ENCODE results near the gene MPO.

Gene MPO

DNA sequence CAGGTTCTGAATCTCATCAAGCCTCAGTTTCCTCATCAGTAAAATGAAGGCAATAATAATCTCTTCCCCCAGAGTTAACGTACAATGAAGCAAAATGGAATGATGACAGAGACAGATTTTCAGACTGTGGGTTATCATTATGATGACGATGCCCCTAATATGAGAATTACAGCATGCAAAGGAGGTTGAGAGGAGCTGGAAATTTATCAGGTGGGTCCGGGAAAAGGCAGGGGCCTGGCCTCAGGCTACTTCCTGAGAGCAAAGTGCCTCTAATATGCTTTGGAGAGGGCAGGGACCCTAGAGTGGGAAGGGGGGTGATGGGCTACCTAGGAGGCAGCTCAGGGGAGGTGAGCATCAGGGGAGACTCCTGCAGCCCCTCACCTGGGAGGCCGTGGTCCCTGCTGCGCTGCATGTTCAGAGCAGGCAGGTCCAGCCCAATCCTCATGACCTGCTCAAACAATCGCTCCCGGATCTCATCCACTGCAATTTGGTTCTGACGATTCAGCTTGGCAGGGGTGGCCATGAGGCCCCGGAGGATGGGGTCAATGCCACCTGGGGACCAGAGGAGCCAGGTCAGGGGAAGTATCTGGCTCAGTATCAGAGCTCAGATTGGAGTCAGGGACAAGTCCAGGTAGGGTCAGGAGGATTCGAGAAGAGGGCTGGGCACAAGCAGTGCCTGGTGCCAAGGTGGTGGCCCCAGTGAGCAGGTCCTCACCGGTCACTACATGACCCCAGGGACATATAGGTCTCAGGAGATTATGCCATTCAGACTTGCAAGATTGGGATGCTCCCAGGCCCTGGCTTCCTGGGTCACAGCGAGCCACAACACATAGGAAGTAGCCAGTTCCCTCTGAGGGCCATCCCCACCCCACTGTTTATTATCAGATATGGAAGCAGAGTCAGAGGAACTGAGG, 8.1 kb downstream of the MPO start:
- Histone ChIP-seq H3K36me3 (ENCODE audit: insufficient read depth, low read length) (no peaks in the 10 kb centered on the region), H3K27me3 (ENCODE audit: control insufficient read depth, insufficient read depth, low read length) (peaks cover 20% of the 10 kb centered on the region), H3K4me3 (ENCODE audit: low read length) (no peak overlapping the region), H3K4me2 (ENCODE audit: low read length) (no peak overlapping the region), H3K9ac (ENCODE audit: low read depth, low read length) (no peak overlapping the region), H3K9me3 (replicated peaks; ENCODE audit: low read length) (no peaks in the 10 kb centered on the region), H3K4me1 (ENCODE audit: control insufficient read depth, insufficient read depth, low read length) (no peaks in the 10 kb centered on the region)

DNA sequence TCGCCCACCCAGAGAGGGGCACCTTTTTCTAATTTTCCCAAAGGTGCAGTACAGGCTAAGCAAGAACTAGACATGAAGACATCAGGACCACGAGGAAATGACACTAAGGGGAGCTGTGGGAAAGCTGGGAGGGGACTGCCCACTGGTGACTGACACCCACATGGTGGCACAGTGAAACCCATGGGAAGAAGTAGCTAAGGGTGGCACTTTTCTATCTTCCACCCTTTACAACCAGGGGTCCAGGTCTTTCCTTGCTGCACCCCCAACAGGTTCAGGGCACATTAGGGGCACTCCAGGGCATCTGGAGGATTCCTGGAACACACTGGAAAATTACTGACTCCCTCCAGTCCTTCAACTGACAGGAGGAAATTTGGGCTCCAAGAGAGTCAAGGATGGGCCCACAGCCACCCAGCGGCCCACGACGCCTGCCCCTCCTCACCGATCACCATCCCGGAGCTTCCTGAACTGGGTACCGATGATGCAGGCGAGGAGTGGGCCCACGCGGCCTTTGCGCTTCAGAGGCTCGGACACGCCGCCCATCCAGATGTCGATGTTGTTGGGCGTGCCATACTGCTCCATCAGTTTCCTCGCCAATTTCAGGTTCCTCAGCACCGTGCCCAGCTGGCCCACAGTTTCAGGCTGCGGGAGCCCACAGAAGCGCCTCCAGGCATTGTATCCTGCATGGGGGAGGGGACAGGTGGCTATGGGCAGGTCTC, 9.4 kb downstream of the MPO start:
- Histone ChIP-seq H3K4me2 (ENCODE audit: low read length) (no peak overlapping the region), H3K36me3 (ENCODE audit: insufficient read depth, low read length) (no peaks in the 10 kb centered on the region), H3K4me3 (ENCODE audit: low read length) (no peak overlapping the region), H3K9ac (ENCODE audit: low read depth, low read length) (no peak overlapping the region), H3K9me3 (replicated peaks; ENCODE audit: low read length) (no peaks in the 10 kb centered on the region), H3K4me1 (ENCODE audit: control insufficient read depth, insufficient read depth, low read length) (no peaks in the 10 kb centered on the region), H3K27me3 (ENCODE audit: control insufficient read depth, insufficient read depth, low read length) (peaks cover 16% of the 10 kb centered on the region)

DNA sequence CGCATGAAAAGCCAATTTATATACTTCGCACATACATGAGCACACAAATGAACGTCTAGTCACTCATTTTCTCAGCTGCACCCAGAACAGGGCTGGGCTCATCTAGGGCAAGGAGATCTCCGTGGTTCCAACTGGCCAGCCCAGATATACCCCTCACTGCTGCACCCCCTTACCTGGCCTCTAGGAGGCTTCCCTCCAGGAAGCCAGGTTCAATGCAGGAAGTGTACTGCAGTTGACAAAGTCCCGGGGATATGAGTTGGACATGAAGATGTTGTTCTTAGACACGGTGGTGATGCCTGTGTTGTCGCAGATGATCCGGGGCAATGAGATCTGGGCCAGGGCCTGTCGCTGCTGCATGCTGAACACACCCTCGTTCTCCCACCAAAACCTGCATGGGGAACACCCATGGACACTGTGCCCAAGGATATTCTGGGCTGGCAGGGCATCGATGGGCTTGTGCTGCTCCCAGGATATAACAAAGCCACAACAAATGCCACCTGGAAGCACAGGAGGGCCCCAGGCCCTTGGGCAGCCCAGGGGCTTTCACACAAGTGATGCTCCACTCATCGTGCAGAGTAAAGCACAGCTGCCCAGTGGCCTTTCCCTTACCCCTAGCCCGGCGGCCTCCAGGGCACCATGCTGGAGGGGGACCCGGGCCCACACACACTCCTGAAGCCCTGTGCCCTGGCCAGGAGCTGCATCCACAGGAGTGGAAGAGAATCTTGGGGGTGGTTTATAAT, 10.1 kb downstream of the MPO start:
- Histone ChIP-seq H3K4me1 (ENCODE audit: control insufficient read depth, insufficient read depth, low read length) (no peaks in the 10 kb centered on the region), H3K9ac (ENCODE audit: low read depth, low read length) (no peak overlapping the region), H3K4me2 (ENCODE audit: low read length) (no peak overlapping the region), H3K9me3 (replicated peaks; ENCODE audit: low read length) (no peaks in the 10 kb centered on the region), H3K4me3 (ENCODE audit: low read length) (no peak overlapping the region), H3K36me3 (ENCODE audit: insufficient read depth, low read length) (no peaks in the 10 kb centered on the region), H3K27me3 (ENCODE audit: control insufficient read depth, insufficient read depth, low read length) (peaks cover 12% of the 10 kb centered on the region)

GRCh38 chr17:58269557-58270291, 11.0 kb downstream of the MPO start:
- Histone ChIP-seq H3K9me3 (replicated peaks; ENCODE audit: low read length) (no peaks in the 10 kb centered on the region), H3K4me3 (ENCODE audit: low read length) (no peak overlapping the region), H3K9ac (ENCODE audit: low read depth, low read length) (no peak overlapping the region), H3K4me1 (ENCODE audit: control insufficient read depth, insufficient read depth, low read length) (no peaks in the 10 kb centered on the region), H3K27me3 (ENCODE audit: control insufficient read depth, insufficient read depth, low read length) (peaks cover 16% of the 10 kb centered on the region), H3K36me3 (ENCODE audit: insufficient read depth, low read length) (no peaks in the 10 kb centered on the region), H3K4me2 (ENCODE audit: low read length) (no peak overlapping the region)

DNA sequence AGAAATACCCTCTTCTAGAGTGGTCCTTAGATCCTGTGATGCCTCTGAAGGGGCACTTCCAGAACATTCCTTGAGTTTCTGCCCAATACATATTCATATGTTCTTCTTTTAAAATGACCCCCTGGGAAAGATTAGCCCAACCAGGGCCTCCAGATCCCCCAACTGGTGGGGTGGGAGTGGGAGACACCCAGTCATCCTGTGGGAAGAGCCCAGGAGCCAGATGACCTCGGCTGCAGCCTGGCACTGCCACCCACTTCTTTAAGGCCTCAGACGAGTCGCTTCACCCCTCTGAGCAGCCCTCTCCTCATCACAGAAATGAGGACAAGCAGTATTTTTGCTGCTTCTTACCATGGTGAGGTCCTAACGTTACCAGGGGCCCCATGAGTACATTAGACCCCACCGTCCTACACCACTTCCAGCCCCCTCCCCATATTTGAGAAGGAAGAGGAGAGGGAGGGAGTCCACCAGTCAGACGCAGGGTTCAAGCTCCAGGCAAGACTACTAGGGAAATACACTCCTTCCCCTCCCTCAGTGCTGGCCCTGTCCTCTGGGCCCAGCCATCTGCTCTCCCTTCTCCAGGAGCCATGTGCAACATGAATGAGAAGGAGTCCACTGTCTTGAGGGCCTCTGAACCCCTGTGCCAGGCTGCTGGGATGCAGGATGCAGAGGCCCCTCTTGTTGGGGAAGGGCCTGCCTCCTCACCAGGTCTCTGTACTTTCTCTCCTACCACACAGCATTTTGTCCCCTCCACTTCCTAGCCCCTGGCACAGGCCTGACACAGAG, 11.8 kb downstream of the MPO start:
- Histone ChIP-seq H3K4me1 (ENCODE audit: control insufficient read depth, insufficient read depth, low read length) (no peaks in the 10 kb centered on the region), H3K9ac (ENCODE audit: low read depth, low read length) (no peak overlapping the region), H3K4me2 (ENCODE audit: low read length) (no peak overlapping the region), H3K27me3 (ENCODE audit: control insufficient read depth, insufficient read depth, low read length) (peaks cover 22% of the 10 kb centered on the region), H3K36me3 (ENCODE audit: insufficient read depth, low read length) (no peaks in the 10 kb centered on the region), H3K9me3 (replicated peaks; ENCODE audit: low read length) (no peaks in the 10 kb centered on the region), H3K4me3 (ENCODE audit: low read length) (no peak overlapping the region)

DNA sequence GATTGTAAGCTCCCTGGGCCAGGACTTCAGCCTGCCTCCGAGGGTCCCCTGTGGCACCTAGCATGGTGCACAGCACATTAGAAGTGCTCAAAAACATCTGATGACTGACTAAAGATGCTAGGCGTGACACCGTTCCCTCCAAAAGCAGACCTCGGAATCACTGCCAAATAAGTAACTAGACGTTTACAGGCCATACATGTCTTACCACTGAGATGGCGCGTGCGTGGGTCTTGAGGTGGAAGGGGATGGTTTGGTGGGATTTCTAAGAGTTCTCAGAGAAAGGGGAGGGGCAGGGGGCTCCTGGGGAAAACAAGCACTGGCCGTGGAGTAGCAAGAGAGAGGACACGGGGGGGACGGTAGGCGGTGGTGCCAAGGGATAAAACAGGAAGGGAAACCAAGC, 12.4 kb downstream of the MPO start:
- no peak overlapping the region for H3K9ac ChIP-seq (ENCODE audit: low read depth, low read length)
- H3K4me1 ChIP-seq (ENCODE audit: control insufficient read depth, insufficient read depth, low read length), result no peaks in the 10 kb centered on the region
- H3K9me3 ChIP-seq (replicated peaks; ENCODE audit: low read length), result no peaks in the 10 kb centered on the region
- no peak overlapping the region for H3K4me2 ChIP-seq (ENCODE audit: low read length)
- peaks cover 27% of the 10 kb centered on the region for H3K27me3 ChIP-seq (ENCODE audit: control insufficient read depth, insufficient read depth, low read length)
- H3K4me3 ChIP-seq (ENCODE audit: low read length), result no peak overlapping the region
- no peaks in the 10 kb centered on the region for H3K36me3 ChIP-seq (ENCODE audit: insufficient read depth, low read length)

GRCh38 chr17:58267347-58268324, 13.1 kb downstream of the MPO start:
- no peak overlapping the region for H3K4me2 ChIP-seq (ENCODE audit: low read length)
- no peak overlapping the region for H3K4me3 ChIP-seq (ENCODE audit: low read length)
- H3K4me1 ChIP-seq (ENCODE audit: control insufficient read depth, insufficient read depth, low read length), result no peaks in the 10 kb centered on the region
- H3K36me3 ChIP-seq (ENCODE audit: insufficient read depth, low read length), result no peaks in the 10 kb centered on the region
- H3K27me3 ChIP-seq (ENCODE audit: control insufficient read depth, insufficient read depth, low read length), result peaks cover 32% of the 10 kb centered on the region
- H3K9ac ChIP-seq (ENCODE audit: low read depth, low read length), result no peak overlapping the region
- H3K9me3 ChIP-seq (replicated peaks; ENCODE audit: low read length), result no peaks in the 10 kb centered on the region

GRCh38 chr17:58265902-58266875, 14.5 kb downstream of the MPO start:
- Histone ChIP-seq H3K27me3 (ENCODE audit: control insufficient read depth, insufficient read depth, low read length) (peaks cover 40% of the 10 kb centered on the region), H3K36me3 (ENCODE audit: insufficient read depth, low read length) (no peaks in the 10 kb centered on the region)

DNA sequence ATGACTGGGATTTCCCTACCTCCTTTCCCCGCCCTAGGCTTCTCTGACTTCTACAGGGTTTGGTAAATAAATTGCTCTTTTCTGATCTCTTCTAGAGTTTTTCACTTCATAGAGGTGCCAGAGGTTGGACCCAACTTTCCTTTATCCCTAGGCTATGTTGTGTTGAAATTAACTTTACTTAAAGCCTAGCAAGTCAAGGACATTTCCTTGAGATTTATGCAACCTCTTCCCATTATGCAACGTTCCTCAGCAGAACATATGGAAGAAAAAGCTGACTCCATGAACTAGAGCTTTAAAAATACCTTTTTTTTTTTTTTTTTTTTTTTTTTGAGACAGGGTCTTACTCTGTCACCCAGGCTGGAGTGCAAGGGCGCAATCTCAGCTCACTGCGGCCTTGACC, 15.5 kb downstream of the MPO start:
- Histone ChIP-seq H3K4me1 (ENCODE audit: control insufficient read depth, insufficient read depth, low read length) (no peaks in the 10 kb centered on the region), H3K9ac (ENCODE audit: low read depth, low read length) (no peak overlapping the region), H3K4me3 (ENCODE audit: low read length) (no peak overlapping the region), H3K4me2 (ENCODE audit: low read length) (no peak overlapping the region), H3K9me3 (replicated peaks; ENCODE audit: low read length) (no peaks in the 10 kb centered on the region), H3K27me3 (ENCODE audit: control insufficient read depth, insufficient read depth, low read length) (peaks cover 48% of the 10 kb centered on the region), H3K36me3 (ENCODE audit: insufficient read depth, low read length) (no peaks in the 10 kb centered on the region)

More at GRCh38 chr17:58265902-58266875, 14.5 kb downstream of the MPO start:
- Histone ChIP-seq H3K4me2 (ENCODE audit: low read length) (no peak overlapping the region), H3K9me3 (replicated peaks; ENCODE audit: low read length) (no peaks in the 10 kb centered on the region), H3K9ac (ENCODE audit: low read depth, low read length) (no peak overlapping the region), H3K4me1 (ENCODE audit: control insufficient read depth, insufficient read depth, low read length) (no peaks in the 10 kb centered on the region), H3K4me3 (ENCODE audit: low read length) (no peak overlapping the region)

Measured in skeletal muscle satellite cell (primary cell).